Ectodermal cell (in vitro differentiated cells): ENCODE measurements around the gene ACTBL2.

Experiments
- H3K27ac ChIP-seq: 2 replicates; pipeline ENCODE4 v1.7.0; 2013; ENCODE audit warnings: mild to moderate bottlenecking, low read depth, low read length; ENCODE audit not compliant: insufficient read depth, poor library complexity, severe bottlenecking
- H3K27me3 ChIP-seq: 2 replicates; pipeline ENCODE4 v1.7.0; 2013; ENCODE audit warnings: mild to moderate bottlenecking, low read length; ENCODE audit not compliant: insufficient read depth, control insufficient read depth, poor library complexity, severe bottlenecking
- H3K36me3 ChIP-seq: one replicate; pipeline ENCODE4 v1.7.0; 2013; ENCODE audit warnings: low read length; ENCODE audit not compliant: control insufficient read depth, insufficient read depth
- H3K4me1 ChIP-seq: one replicate; pipeline ENCODE4 v1.7.0; 2013; ENCODE audit warnings: low read length; ENCODE audit not compliant: control insufficient read depth, insufficient read depth
- H3K4me3 ChIP-seq: 2 replicates; pipeline ENCODE4 v1.7.0; 2013; ENCODE audit warnings: low read depth, low read length, control low read depth; ENCODE audit not compliant: insufficient read depth
- H3K9me3 ChIP-seq: 2 replicates; pipeline ENCODE4 v1.7.0; 2013; ENCODE audit warnings: mild to moderate bottlenecking, low read length, moderate library complexity; ENCODE audit not compliant: control insufficient read depth
- WGBS, 2 experiments: methylation state at CpG; one replicate each; pipeline ENCODE4 v1.1.7; 2013; ENCODE audit warnings: missing lambda C conversion rate in 2 of 2; 5-methylcytosine and 5-hydroxymethylcytosine counted together

ACTBL2 gene

DNA sequence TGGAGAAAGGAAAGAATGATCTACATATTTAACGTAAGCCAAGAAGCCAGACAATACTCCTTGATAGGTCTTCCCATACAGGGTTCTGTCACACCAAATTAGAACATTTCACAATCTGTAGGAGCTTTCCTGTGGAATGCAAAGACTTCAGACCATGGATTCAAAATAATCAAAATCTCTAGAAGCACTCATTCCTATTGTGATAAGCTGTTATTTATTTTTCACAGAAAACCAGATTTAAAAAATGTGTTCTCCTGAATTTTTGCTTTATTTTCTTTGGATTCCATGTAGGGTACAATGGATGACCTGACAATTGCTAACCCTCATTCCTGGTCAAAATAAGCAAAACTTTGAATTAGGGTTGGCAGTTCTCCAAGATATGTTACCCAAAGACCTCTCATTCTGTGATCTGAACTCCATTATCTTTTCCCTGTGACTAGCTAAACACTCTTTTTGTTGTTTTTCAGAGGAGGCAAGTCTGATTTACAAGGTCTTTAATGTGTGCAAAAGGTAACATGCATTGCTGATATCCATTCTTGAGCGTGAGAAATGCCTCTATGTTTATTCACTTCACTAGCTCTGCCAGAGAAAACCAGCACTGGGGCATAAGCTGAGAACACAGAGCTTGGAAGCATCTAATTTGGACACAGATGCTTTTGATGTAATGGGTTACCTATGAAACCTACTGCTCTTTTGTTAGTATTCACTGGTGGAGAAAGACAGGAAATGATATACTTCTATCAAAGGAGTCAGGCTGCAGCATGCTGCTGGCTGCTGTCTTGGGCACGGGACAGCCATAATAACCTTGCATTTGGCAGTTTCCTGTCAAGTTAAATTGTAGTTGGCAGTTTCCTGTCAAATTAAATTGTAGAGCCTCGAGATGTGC lies 31.4 kb downstream of the ACTBL2 start:
- Histone ChIP-seq H3K36me3 (no peaks in the 10 kb centered on the region), H3K27me3 (no peaks in the 10 kb centered on the region), H3K27ac (no peak overlapping the region), H3K4me3 (no peak overlapping the region), H3K9me3 (no peaks in the 10 kb centered on the region), H3K4me1 (peaks cover 4% of the 10 kb centered on the region)
- 93 to 94% methylated on average over 4 of the region's 4 CpGs for WGBS, 2 experiments

DNA sequence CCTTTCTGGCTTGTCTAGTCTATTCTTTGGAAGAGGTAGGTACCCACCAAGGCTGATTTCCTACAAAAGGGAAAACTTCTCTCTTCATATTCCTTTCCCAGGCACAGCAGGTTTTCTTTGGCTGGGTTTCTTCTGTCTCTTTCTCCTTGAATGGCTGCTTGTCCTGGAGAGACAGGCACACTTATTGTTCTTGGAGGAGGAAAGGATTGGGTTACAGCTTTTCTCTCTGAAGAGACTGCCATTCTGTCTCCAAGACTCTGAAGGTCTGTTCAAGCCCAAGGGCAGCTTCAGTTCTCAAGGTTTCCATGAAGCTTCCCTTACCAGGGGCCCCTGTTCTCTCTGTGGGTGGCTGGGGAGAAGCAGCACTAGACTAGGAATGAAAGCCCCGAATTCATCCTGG lies 33.9 kb downstream of the ACTBL2 start:
- Histone ChIP-seq H3K4me3 (no peak overlapping the region), H3K9me3 (no peaks in the 10 kb centered on the region), H3K4me1 (peaks cover 4% of the 10 kb centered on the region), H3K27me3 (no peaks in the 10 kb centered on the region), H3K36me3 (no peaks in the 10 kb centered on the region), H3K27ac (no peak overlapping the region)
- WGBS, 2 experiments = 87 to 92% methylated on average over 1 of the region's 1 CpG

DNA sequence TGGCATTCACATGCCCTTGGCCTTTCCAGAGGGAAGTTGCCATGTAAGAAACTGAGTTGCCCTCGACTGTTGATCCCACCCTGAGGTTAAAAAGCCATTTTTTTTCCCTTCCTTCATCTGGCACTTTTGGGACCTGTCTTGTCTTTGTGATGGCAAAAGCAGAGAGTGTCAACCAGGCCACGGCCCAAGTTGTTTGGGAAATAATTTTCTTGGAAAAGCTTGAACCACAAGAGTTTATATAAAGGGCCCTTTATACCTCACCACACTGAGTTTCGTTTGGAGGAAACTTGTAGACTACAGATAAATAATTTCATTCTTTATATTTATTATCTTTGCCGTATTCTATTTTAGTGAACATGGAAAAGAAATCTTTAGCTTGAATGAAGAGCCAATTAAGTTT lies 34.3 kb downstream of the ACTBL2 start:
- no peaks in the 10 kb centered on the region for H3K9me3 ChIP-seq
- no peaks in the 10 kb centered on the region for H3K36me3 ChIP-seq
- WGBS, 2 experiments = 92 to 93% methylated on average over 1 to 2 of the region's 4 CpGs
- no peak overlapping the region for H3K4me3 ChIP-seq
- no peaks in the 10 kb centered on the region for H3K27me3 ChIP-seq
- no peak overlapping the region for H3K27ac ChIP-seq
- H3K4me1 ChIP-seq = peaks cover 4% of the 10 kb centered on the region

DNA sequence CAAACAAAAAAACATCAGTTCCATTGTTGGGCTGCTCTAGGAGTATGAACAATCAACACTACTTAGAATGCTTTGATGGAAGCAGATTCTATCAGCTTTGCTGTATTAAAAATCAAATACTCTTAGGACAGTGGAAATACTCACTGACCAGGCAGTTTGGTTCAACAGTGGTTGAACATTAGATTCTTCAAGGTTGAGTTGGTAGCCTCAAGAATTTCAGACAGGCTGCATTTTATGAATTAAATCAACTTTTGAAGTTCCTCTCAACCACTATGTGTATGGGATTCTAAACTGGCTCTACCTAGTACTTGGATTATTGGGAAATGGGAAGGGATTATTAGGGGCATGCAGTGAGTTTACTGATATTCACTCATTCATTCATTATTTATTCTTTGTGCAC lies 35.0 kb downstream of the ACTBL2 start:
- H3K27ac ChIP-seq = no peak overlapping the region
- H3K36me3 ChIP-seq = no peaks in the 10 kb centered on the region
- no peak overlapping the region for H3K4me3 ChIP-seq
- H3K27me3 ChIP-seq = no peaks in the 10 kb centered on the region
- no peaks in the 10 kb centered on the region for H3K9me3 ChIP-seq
- peaks cover 4% of the 10 kb centered on the region for H3K4me1 ChIP-seq

- Histone ChIP-seq H3K4me1 (peaks cover 4% of the 10 kb centered on the region), H3K27me3 (no peaks in the 10 kb centered on the region), H3K4me3 (no peak overlapping the region), H3K9me3 (no peaks in the 10 kb centered on the region), H3K27ac (no peak overlapping the region), H3K36me3 (no peaks in the 10 kb centered on the region)
- 91 to 96% methylated on average over 2 of the region's 2 CpGs for WGBS, 2 experiments
Measured at GRCh38 chr5:57446966-57447365, 35.6 kb downstream of the ACTBL2 start.

- Histone ChIP-seq H3K27ac (no peak overlapping the region), H3K4me3 (no peak overlapping the region), H3K36me3 (no peaks in the 10 kb centered on the region), H3K4me1 (peaks cover 4% of the 10 kb centered on the region), H3K9me3 (no peaks in the 10 kb centered on the region), H3K27me3 (no peaks in the 10 kb centered on the region)
- WGBS, 2 experiments = 94 to 97% methylated on average over 4 of the region's 4 CpGs
Measured at GRCh38 chr5:57445705-57446037, 36.9 kb downstream of the ACTBL2 start.

- no peak overlapping the region for H3K27ac ChIP-seq
- 92% methylated on average over 5 of the region's 5 CpGs for WGBS, 2 experiments
Measured at GRCh38 chr5:57445006-57445704, 37.5 kb downstream of the ACTBL2 start.

DNA sequence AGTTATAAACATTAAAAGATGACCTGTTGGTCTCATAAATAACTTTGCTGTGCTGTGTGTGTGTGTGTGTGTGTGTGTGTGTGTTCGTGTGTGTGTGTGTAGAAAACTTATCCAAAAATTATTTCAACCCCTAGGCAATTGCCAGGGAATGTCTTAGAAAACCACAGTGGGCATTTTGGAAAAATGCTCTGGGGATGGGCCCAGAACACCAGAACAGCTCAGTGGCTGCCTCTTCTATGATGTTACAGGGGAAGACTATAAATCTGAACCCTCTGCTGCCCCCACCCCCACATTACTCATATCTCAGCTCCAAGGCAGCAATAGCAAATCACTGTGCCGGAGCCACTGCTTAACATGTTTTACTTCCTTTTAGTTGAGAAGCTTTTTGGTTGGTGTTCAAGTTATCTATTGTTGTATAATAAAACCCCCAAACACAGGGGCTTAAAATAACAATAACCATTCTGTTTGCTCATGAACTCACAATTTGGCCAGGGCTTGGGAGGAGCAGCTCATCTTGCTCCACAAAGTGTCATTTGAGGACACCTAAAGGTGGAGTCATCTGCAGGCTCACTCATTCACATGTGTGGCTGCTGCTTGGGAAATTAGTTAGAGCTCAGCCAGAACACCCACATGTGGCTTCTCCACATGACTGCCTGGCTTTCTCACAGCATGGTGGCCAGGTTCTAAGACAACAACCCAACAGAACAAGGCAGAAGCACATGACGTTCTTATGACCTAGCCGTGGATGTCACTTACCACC lies 40.4 kb downstream of the ACTBL2 start:
- Histone ChIP-seq H3K4me3 (no peak overlapping the region), H3K36me3 (no peaks in the 10 kb centered on the region), H3K27ac (no peak overlapping the region), H3K9me3 (no peaks in the 10 kb centered on the region), H3K4me1 (no peaks in the 10 kb centered on the region), H3K27me3 (no peaks in the 10 kb centered on the region)
- WGBS, 2 experiments = 91 to 93% methylated on average over 2 to 4 of the region's 4 CpGs

More at GRCh38 chr5:57445006-57445704, 37.5 kb downstream of the ACTBL2 start:
- Histone ChIP-seq H3K27me3 (no peaks in the 10 kb centered on the region), H3K36me3 (no peaks in the 10 kb centered on the region), H3K4me3 (no peak overlapping the region), H3K4me1 (peaks cover 4% of the 10 kb centered on the region), H3K9me3 (no peaks in the 10 kb centered on the region)

- no peaks in the 10 kb centered on the region for H3K4me1 ChIP-seq
- H3K27ac ChIP-seq = no peak overlapping the region
- no peaks in the 10 kb centered on the region for H3K36me3 ChIP-seq
- no peak overlapping the region for H3K4me3 ChIP-seq
- H3K27me3 ChIP-seq = no peaks in the 10 kb centered on the region
- H3K9me3 ChIP-seq = no peaks in the 10 kb centered on the region
- 88 to 93% methylated on average over 2 of the region's 2 CpGs for WGBS, 2 experiments
Measured at GRCh38 chr5:57441557-57441956, 41.1 kb downstream of the ACTBL2 start.

DNA sequence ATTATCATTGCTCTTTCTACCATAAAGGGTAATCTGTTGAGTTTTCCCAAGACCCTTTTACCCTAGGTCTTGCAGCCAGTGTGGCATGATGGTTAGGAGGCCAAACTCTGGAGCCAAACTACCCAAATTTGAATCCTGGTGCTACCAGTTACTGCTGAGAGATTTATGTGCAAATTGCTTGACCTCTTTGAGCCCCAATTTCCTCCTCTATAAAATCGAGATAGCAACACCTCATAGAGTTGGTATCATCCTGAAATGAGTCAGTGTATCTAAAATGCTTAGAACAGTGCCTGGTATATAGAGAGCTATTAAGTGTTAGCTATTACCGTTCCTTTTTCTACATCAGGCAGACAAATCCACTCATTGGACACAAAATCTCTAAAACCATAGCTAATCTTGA lies 43.0 kb downstream of the ACTBL2 start:
- WGBS, 2 experiments = 90% methylated on average over 2 of the region's 2 CpGs; no CpG with 5 or more reads in 1 of the 2 experiments
- H3K27ac ChIP-seq = no peak overlapping the region
- no peaks in the 10 kb centered on the region for H3K27me3 ChIP-seq
- H3K4me3 ChIP-seq = no peak overlapping the region
- no peaks in the 10 kb centered on the region for H3K9me3 ChIP-seq
- H3K4me1 ChIP-seq = no peaks in the 10 kb centered on the region
- no peaks in the 10 kb centered on the region for H3K36me3 ChIP-seq
